NCI-H226 (cell line): Measurements from ENCODE around the gene FRAT2.

ENCODE experiments used
- DNase-seq: peaks from one replicate; pipeline ENCODE4 v3.0.0-alpha.2; 2015

Gene FRAT2

GRCh38 chr10:97334370-97335175 lies at the start of gene FRAT2:
TSS of gene FRAT2 (minus strand) at chr10:97334729. CDS start at chr10:97334572, 157 bp downstream.
- peak; percentile 77 for DNase-seq

- no peak for DNase-seq
Observed at GRCh38 chr10:97384156-97384555, 49.6 kb upstream of the FRAT2 start.

GRCh38 chr10:97383159-97383558 lies 48.6 kb upstream of the FRAT2 start:
- DNase-seq = no peak

GRCh38 chr10:97381626-97382025 lies 47.1 kb upstream of the FRAT2 start:
- no peak for DNase-seq

GRCh38 chr10:97380516-97380915 lies 46.0 kb upstream of the FRAT2 start:
- DNase-seq = no peak

GRCh38 chr10:97378933-97379921 lies 44.7 kb upstream of the FRAT2 start:
- no peak for DNase-seq

- no peak for DNase-seq
Observed at GRCh38 chr10:97376413-97376812, 41.9 kb upstream of the FRAT2 start.

- DNase-seq = no peak
Observed at GRCh38 chr10:97373456-97373855, 38.9 kb upstream of the FRAT2 start.

- no peak for DNase-seq
Observed at GRCh38 chr10:97372233-97372875, 37.8 kb upstream of the FRAT2 start.

GRCh38 chr10:97371696-97372095 lies 37.2 kb upstream of the FRAT2 start:
- no peak for DNase-seq

GRCh38 chr10:97367126-97367649 lies 32.7 kb upstream of the FRAT2 start:
- no peak for DNase-seq

- DNase-seq = no peak
Observed at GRCh38 chr10:97366572-97366971, 32.0 kb upstream of the FRAT2 start.

- no peak for DNase-seq
Observed at GRCh38 chr10:97365761-97366351, 31.3 kb upstream of the FRAT2 start.

GRCh38 chr10:97363071-97363470 lies 28.5 kb upstream of the FRAT2 start:
- DNase-seq = no peak

- DNase-seq = no peak
Observed at GRCh38 chr10:97362310-97363033, 27.9 kb upstream of the FRAT2 start.

- DNase-seq = no peak
Observed at GRCh38 chr10:97361537-97361901, 27.0 kb upstream of the FRAT2 start.

- no peak for DNase-seq
Observed at GRCh38 chr10:97360705-97361536, 26.4 kb upstream of the FRAT2 start.

GRCh38 chr10:97358781-97359180 lies 24.3 kb upstream of the FRAT2 start:
- DNase-seq = no peak

GRCh38 chr10:97358349-97358748 lies 23.8 kb upstream of the FRAT2 start:
- no peak for DNase-seq

GRCh38 chr10:97356918-97357317 lies 22.4 kb upstream of the FRAT2 start:
- no peak for DNase-seq

GRCh38 chr10:97356318-97356914 lies 21.9 kb upstream of the FRAT2 start:
- no peak for DNase-seq
